Stimulated activated memory B cell treated with anti-CD40 and anti-IgM and Interleukin-4, amounts not matched to agents 10 μg/mL and 1 μg/mL and 100 μg/mL, for 72 hours (primary cell): ENCODE measurements around the gene PDPK1.
A peak's percentile ranks its signal among the peaks of the same experiment; 100 is the strongest.
"Not testable (repeated sequence)": the region's sequence is repeated elsewhere in the genome, so short reads cannot be mapped to it uniquely, and the experiment has no call there.

Experiments used
- ATAC-seq: fragments of 150-1000 bp; cut with Tn5 transposase; 2 replicates; pipeline ENCODE4 v1.10.0; 2021
- H3K27ac Mint-ChIP-seq: one replicate; pipeline ENCODE4 v1.8.0; 2022; ENCODE audit warnings: mild to moderate bottlenecking, mixed read lengths
- H3K27me3 Mint-ChIP-seq: one replicate; pipeline ENCODE4 v1.8.0; 2022; ENCODE audit warnings: mixed read lengths
- H3K36me3 Mint-ChIP-seq: one replicate; pipeline ENCODE4 v1.8.0; 2022; ENCODE audit warnings: mixed read lengths
- H3K4me1 Mint-ChIP-seq: one replicate; pipeline ENCODE4 v1.8.0; 2022; ENCODE audit warnings: mixed read lengths
- H3K4me3 Mint-ChIP-seq: one replicate; pipeline ENCODE4 v1.8.0; 2022; ENCODE audit warnings: mild to moderate bottlenecking, moderate library complexity, mixed read lengths
- H3K9me3 Mint-ChIP-seq: one replicate; pipeline ENCODE4 v1.8.0; 2022; ENCODE audit warnings: mixed read lengths

PDPK1 gene

GRCh38 chr16:2619628-2620027 is 81.8 kb downstream of the PDPK1 start:
- not testable (repeated sequence) for H3K9me3 Mint-ChIP-seq, H3K4me3 Mint-ChIP-seq, H3K27ac Mint-ChIP-seq, H3K27me3 Mint-ChIP-seq, H3K4me1 Mint-ChIP-seq, ATAC-seq, H3K36me3 Mint-ChIP-seq

- not testable (repeated sequence) for H3K4me1 Mint-ChIP-seq, H3K36me3 Mint-ChIP-seq, H3K4me3 Mint-ChIP-seq, ATAC-seq, H3K27me3 Mint-ChIP-seq, H3K27ac Mint-ChIP-seq, H3K9me3 Mint-ChIP-seq
Observed at GRCh38 chr16:2620870-2621269, 83.0 kb downstream of the PDPK1 start.

- H3K36me3 Mint-ChIP-seq, H3K4me1 Mint-ChIP-seq, H3K27me3 Mint-ChIP-seq, ATAC-seq, H3K27ac Mint-ChIP-seq, H3K9me3 Mint-ChIP-seq, H3K4me3 Mint-ChIP-seq: not testable (repeated sequence)
Observed at GRCh38 chr16:2621395-2621794, 83.6 kb downstream of the PDPK1 start.

DNA sequence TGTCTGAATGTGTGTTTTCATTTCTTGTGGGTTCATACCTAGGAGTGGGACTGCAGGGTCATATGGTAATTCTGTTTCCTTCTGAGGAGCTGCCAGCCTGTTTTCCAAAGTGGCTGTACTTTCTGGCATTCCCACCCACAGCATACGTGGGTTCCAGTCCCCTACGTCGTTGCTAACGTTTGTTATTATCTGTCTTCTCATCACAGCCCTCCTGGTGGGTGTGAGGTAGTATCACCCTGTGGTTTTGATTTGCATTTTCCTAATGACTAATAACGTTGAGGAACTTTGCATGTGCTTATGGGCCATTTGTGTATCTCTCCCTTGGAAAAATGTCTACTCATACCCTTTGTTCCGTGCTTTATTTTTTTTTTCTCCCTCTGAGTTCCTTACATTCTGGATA is 89.3 kb downstream of the PDPK1 start:
- not testable (repeated sequence) for H3K27ac Mint-ChIP-seq, H3K4me1 Mint-ChIP-seq, H3K4me3 Mint-ChIP-seq, H3K9me3 Mint-ChIP-seq, H3K27me3 Mint-ChIP-seq, H3K36me3 Mint-ChIP-seq
- peak; percentile 69 for ATAC-seq

DNA sequence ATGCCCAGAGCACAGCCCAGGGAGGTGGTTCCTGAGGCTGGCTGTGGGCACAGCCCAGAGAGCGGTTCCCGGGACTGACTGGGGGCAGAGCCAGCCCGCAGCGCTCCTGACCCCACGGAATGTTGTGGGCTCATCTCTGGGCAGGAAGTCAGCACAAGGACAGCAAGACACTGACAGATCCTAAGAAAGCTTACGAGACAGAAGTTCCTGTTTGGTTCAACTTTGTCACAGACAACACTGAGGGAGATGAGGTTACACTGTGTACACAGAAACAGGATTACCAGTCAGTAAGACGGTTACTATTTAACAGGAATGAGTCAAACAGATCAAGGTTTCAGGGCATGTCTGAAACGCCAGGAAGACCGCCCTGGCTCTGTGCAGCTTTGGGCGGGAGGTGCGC is 93.4 kb downstream of the PDPK1 start:
- not testable (repeated sequence) for H3K9me3 Mint-ChIP-seq, ATAC-seq, H3K36me3 Mint-ChIP-seq

DNA sequence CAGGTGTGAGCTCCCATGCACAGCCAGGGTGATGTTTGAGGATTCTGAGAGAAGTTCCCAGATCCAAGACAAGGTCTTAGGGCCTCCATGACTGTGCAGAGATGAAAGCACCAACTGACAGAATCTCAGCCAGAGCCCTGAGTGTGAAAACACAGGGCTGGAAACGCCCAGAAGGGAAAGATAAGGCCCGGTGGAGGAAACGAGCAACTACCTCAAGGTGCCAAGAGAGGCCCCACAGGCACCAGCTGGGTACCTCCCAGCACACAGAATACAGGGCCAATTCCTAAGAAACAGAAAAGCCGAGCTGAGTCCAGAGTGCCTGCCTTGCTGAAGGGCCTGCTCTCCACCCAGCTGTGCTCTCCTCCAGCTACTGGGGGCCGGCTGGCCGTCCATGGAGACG is 94.5 kb downstream of the PDPK1 start:
- H3K9me3 Mint-ChIP-seq, H3K27ac Mint-ChIP-seq, H3K4me3 Mint-ChIP-seq, H3K4me1 Mint-ChIP-seq, H3K36me3 Mint-ChIP-seq, ATAC-seq, H3K27me3 Mint-ChIP-seq: not testable (repeated sequence)

More for the DNA sequence above, 93.4 kb downstream of the PDPK1 start:
- H3K27ac Mint-ChIP-seq, H3K4me3 Mint-ChIP-seq, H3K27me3 Mint-ChIP-seq, H3K4me1 Mint-ChIP-seq: not testable (repeated sequence)

- not testable (repeated sequence) for H3K9me3 Mint-ChIP-seq, H3K4me3 Mint-ChIP-seq, H3K27me3 Mint-ChIP-seq, H3K36me3 Mint-ChIP-seq, H3K27ac Mint-ChIP-seq, H3K4me1 Mint-ChIP-seq
- ATAC-seq = peak; percentile 89
Observed at GRCh38 chr16:2639071-2639721, 101.4 kb downstream of the PDPK1 start.

DNA sequence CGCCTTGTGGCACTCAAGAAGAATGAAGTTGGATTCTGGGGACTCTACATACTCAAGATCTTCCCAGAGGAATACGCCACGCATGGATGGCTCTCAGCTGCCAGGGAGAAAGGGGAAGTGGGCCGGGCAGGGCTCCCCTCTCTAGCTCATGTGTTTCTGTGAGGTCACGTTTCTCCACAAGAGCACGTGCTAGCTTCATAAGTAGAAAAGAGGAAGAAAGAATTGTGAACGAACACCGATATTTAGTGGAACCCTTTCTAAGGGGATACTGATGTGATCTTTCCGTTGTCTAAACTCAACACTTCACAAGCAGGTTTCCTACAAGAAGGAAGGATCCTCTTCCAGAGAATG is 101.9 kb downstream of the PDPK1 start:
- H3K36me3 Mint-ChIP-seq, H3K27me3 Mint-ChIP-seq, H3K9me3 Mint-ChIP-seq, H3K4me3 Mint-ChIP-seq, H3K27ac Mint-ChIP-seq, H3K4me1 Mint-ChIP-seq: not testable (repeated sequence)
- ATAC-seq = peak; percentile 88

- H3K36me3 Mint-ChIP-seq, ATAC-seq, H3K27me3 Mint-ChIP-seq, H3K9me3 Mint-ChIP-seq, H3K4me3 Mint-ChIP-seq, H3K27ac Mint-ChIP-seq, H3K4me1 Mint-ChIP-seq: not testable (repeated sequence)
Observed at GRCh38 chr16:2642561-2642960, 104.7 kb downstream of the PDPK1 start.

DNA sequence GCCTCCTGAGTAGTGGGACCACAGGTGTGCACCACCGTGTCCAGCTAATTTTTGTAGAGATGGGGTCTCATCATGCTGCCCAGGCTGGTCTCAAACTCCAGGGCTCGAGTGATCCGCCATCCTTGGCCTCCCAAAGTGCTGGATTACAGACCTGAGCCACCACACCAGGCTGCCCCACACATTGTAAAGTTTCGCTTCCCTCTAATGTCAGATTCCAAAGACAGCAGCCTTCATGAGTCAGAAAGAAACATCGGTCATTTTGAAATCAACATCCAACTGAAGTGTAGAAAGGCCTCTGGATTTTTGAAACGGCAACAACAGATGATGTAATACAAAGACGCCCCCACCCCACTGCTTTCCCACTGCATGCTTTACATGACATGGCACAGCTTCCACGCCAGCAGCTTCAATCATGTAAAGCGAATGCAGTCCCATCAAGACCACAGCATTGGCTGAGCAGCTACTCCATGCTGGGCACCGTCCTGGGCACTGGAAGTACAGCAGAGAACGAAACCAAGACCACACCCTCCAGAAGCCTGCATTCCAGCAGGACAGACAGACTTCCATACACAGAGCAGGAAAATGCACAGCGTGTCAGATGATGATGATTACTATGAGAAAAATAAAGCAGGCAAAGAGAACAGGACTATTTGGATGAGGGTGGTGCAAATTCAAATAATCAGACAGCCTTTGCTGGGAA is 107.1 kb downstream of the PDPK1 start:
- not testable (repeated sequence) for H3K27me3 Mint-ChIP-seq, H3K4me3 Mint-ChIP-seq, H3K9me3 Mint-ChIP-seq, H3K36me3 Mint-ChIP-seq, H3K4me1 Mint-ChIP-seq, H3K27ac Mint-ChIP-seq
- ATAC-seq = peak; percentile 73

DNA sequence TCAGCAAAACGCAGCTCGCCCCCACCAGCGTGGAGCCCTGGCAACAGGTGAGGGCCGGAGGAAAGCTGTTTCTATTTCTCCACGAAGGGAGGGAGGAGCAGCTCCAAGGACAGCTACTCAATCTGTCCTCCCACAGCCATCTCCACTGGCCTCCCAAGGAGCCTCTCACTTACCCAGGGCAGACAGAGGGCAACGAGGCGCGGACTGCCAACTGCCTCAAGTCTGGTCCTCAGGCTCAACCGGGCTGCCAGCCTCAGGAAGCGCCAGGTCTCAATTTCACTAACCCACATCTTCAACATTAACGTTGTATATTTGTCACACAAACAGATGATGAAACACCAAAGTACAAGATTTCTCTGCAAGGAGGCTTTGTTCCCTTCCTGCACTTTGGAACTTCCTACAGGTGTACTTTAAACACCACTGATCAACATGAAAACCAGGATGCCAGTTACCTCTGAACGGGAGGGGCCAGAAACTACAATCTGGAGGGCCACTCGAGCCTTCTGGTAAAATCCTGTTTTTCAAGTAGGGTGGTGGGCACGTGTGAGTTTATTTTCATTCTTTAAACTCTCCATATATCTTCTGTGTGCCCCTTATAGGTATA is 113.5 kb downstream of the PDPK1 start:
- ATAC-seq, H3K4me3 Mint-ChIP-seq, H3K9me3 Mint-ChIP-seq, H3K36me3 Mint-ChIP-seq, H3K4me1 Mint-ChIP-seq, H3K27ac Mint-ChIP-seq, H3K27me3 Mint-ChIP-seq: not testable (repeated sequence)
